SU-DHL-6 (cell line): ENCODE measurements around the gene TFE3.

Source experiments
- H2AFZ ChIP-seq: fragments of 200-600 bp; sonication (generic); 2 replicates; pipeline ENCODE4 v1.6.1; 2014; ENCODE audit warnings: low read depth, mild to moderate bottlenecking, moderate library complexity, mixed read lengths, antibody characterized with exemption, low read length; ENCODE audit not compliant: severe bottlenecking
- H3F3A ChIP-seq: fragments of 200-600 bp; shearing (Covaris generic); 2 replicates; pipeline ENCODE4 v1.6.0; 2016; ENCODE audit warnings: antibody characterized with exemption, mild to moderate bottlenecking; ENCODE audit not compliant: insufficient read depth
- H3K27ac ChIP-seq: fragments of 200-600 bp; sonication (generic); 2 replicates; pipeline ENCODE4 v1.5.1; 2016; ENCODE audit warnings: low read depth, mild to moderate bottlenecking, low read length, moderate library complexity, mixed read lengths
- H3K27me3 ChIP-seq: fragments of 200-600 bp; sonication (generic), shearing (Covaris generic); 2 replicates; pipeline ENCODE4 v1.6.0; 2014; ENCODE audit warnings: mild to moderate bottlenecking, low read length
- H3K36me3 ChIP-seq: fragments of 200-600 bp; sonication (generic); 2 replicates; pipeline ENCODE4 v1.6.1; 2014; ENCODE audit warnings: mild to moderate bottlenecking, low read length, mixed read lengths
- H3K4me2 ChIP-seq: fragments of 300-600, 200-600 bp; shearing (Covaris generic), sonication (generic); 2 replicates; pipeline ENCODE4 v1.6.0; 2014; ENCODE audit warnings: low read length, low read depth, mild to moderate bottlenecking; ENCODE audit not compliant: poor library complexity, severe bottlenecking
- H3K4me3 ChIP-seq: fragments of 200-600 bp; sonication (generic); 2 replicates; pipeline ENCODE4 v1.5.1; 2014; ENCODE audit warnings: antibody characterized with exemption, low read length, mild to moderate bottlenecking, mixed read lengths; ENCODE audit not compliant: insufficient read depth, poor library complexity, severe bottlenecking
- H3K79me2 ChIP-seq: fragments of 200-600 bp; sonication (generic); 2 replicates; pipeline ENCODE4 v1.6.1; 2014; ENCODE audit warnings: mild to moderate bottlenecking, low read length, moderate library complexity; ENCODE audit not compliant: insufficient read depth
- H3K9ac ChIP-seq: fragments of 200-600 bp; sonication (generic); 2 replicates; pipeline ENCODE4 v1.7.0; 2014; ENCODE audit warnings: mild to moderate bottlenecking, low read length
- H3K9me2 ChIP-seq: fragments of 200-600 bp; sonication (generic); replicated peaks from 2 replicates; pipeline ENCODE4 v1.6.1; 2014; ENCODE audit warnings: low read length; ENCODE audit not compliant: insufficient read depth
- H3K9me3 ChIP-seq: fragments of 200-600 bp; sonication (generic); 2 replicates; pipeline ENCODE4 v1.6.1; 2014; ENCODE audit warnings: low read length, mixed read lengths; ENCODE audit not compliant: insufficient read depth
- H4K20me1 ChIP-seq: fragments of 200-600 bp; sonication (generic); 2 replicates; pipeline ENCODE4 v1.6.1; 2014; ENCODE audit warnings: low read depth, mild to moderate bottlenecking, antibody characterized with exemption, low read length, moderate library complexity, mixed read lengths
- CTCF ChIP-seq: fragments of 200-600 bp; sonication (generic); IDR thresholded peaks from one replicate; pipeline ENCODE4 v1.5.1; 2017; ENCODE audit warnings: antibody characterized with exemption, mild to moderate bottlenecking, low read length, moderate library complexity; ENCODE audit not compliant: insufficient read depth, poor library complexity, severe bottlenecking
- EZH2phosphoT487 ChIP-seq: fragments of 200-600 bp; sonication (generic), shearing (Covaris generic); conservative IDR thresholded peaks from 2 replicates; pipeline ENCODE4 v1.6.1; 2018; ENCODE audit warnings: mild to moderate bottlenecking, antibody characterized with exemption, low read length, moderate library complexity, mixed read lengths

Gene TFE3

GRCh38 chrX:49040376-49040955 is 2.7 kb downstream of the TFE3 start:
- H4K20me1 ChIP-seq = no peaks in the 10 kb centered on the region
- H3K4me2 ChIP-seq = no peak overlapping the region
- H3K36me3 ChIP-seq = no peaks in the 10 kb centered on the region
- H3K27me3 ChIP-seq = no peaks in the 10 kb centered on the region
- no peaks in the 10 kb centered on the region for H3K79me2 ChIP-seq
- H3K9ac ChIP-seq = no peak overlapping the region
- no peak overlapping the region for H3K27ac ChIP-seq
- no peaks in the 10 kb centered on the region for H3K9me2 ChIP-seq
- no peak overlapping the region for H3K4me3 ChIP-seq
- TF ChIP-seq EZH2phosphoT487 = no peak
- TF ChIP-seq CTCF = no peak
- H3K9me3 ChIP-seq = no peaks in the 10 kb centered on the region
- H2AFZ ChIP-seq = no peak overlapping the region
- H3F3A ChIP-seq = no peaks in the 10 kb centered on the region

- no peaks in the 10 kb centered on the region for H3K36me3 ChIP-seq
- no peaks in the 10 kb centered on the region for H3F3A ChIP-seq
- no peak overlapping the region for H3K27ac ChIP-seq
- no peaks in the 10 kb centered on the region for H3K9me2 ChIP-seq
- H3K79me2 ChIP-seq = no peaks in the 10 kb centered on the region
- no peak overlapping the region for H3K4me2 ChIP-seq
- H2AFZ ChIP-seq = no peak overlapping the region
- no peaks in the 10 kb centered on the region for H3K9me3 ChIP-seq
- TF ChIP-seq EZH2phosphoT487 = no peak
- TF ChIP-seq CTCF = no peak
- no peak overlapping the region for H3K4me3 ChIP-seq
- H3K9ac ChIP-seq = no peak overlapping the region
- H3K27me3 ChIP-seq = no peaks in the 10 kb centered on the region
- H4K20me1 ChIP-seq = no peaks in the 10 kb centered on the region
Measured at GRCh38 chrX:49039598-49040375, 3.4 kb downstream of the TFE3 start.

GRCh38 chrX:49037883-49038475 is 5.2 kb downstream of the TFE3 start:
- no peaks in the 10 kb centered on the region for H3K27me3 ChIP-seq
- H3K4me2 ChIP-seq = no peak overlapping the region
- TF ChIP-seq CTCF (no peak), EZH2phosphoT487 (no peak)
- no peaks in the 10 kb centered on the region for H3K9me3 ChIP-seq
- H3K27ac ChIP-seq = no peak overlapping the region
- H3K4me3 ChIP-seq = no peak overlapping the region
- H3K9me2 ChIP-seq = no peaks in the 10 kb centered on the region
- no peaks in the 10 kb centered on the region for H4K20me1 ChIP-seq
- H2AFZ ChIP-seq = no peak overlapping the region
- H3K79me2 ChIP-seq = no peaks in the 10 kb centered on the region
- H3K9ac ChIP-seq = no peak overlapping the region
- H3F3A ChIP-seq = no peaks in the 10 kb centered on the region
- no peaks in the 10 kb centered on the region for H3K36me3 ChIP-seq
